Measurements from ENCODE around the gene TM6SF1.
"Not testable (repeated sequence)": the region's sequence is repeated elsewhere in the genome, so short reads cannot be mapped to it uniquely, and the experiment has no call there.

TM6SF1 gene

DNA sequence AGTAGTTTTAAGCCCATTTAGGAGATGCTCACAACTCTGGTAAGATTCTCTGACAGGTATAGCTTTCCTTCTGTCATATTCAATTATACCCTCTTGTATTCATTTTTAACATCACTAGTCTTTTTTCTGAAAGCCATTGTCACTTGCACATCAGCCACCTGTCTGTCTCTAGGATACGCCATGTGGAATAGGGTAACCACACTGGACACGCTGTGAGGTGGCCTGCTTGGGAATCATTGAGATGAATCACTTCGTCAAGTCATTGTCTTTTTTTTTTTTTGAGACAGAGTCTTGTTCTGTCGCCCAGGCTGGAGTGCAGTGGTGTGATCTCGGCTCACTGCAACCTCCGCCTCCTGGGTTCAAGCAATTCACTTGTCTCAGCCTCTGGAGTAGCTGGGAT lies 7.4 kb downstream of the TM6SF1 start:
- Mint-ChIP-seq H3K9me3 (peaks cover 9% of the 10 kb centered on the region), H3K36me3 (ENCODE audit: low read depth) (peaks cover 17% of the 10 kb centered on the region), H3K27me3 (no peaks in the 10 kb centered on the region), H3K27ac (no peak overlapping the region), H3K4me3 (no peak overlapping the region), H3K4me1 (ENCODE audit: low read depth) (peaks cover 35% of the 10 kb centered on the region)
- intact Hi-C loops (cut with micrococcal nuclease): no loop called here

DNA sequence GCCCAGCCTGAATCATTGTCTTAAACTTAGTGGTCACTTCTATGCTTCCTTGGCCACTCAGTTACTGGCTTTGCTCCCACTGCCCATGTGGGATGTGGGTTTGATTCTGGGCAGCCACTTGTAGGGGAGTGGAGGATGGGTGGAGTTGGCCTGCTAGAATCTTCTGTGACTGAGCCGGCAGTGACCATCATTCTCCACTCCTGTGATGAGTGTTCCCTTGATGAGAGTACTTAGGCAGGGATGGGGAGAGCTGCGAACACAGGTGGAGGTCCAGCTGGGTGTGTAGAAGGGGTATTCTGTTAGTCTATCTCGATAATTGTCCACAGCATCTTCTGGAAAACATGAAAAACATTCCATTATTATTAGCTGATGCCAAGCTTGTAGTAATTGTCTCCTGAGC lies 8.0 kb downstream of the TM6SF1 start:
- Mint-ChIP-seq H3K27ac (no peak overlapping the region), H3K27me3 (no peaks in the 10 kb centered on the region), H3K36me3 (ENCODE audit: low read depth) (peaks cover 13% of the 10 kb centered on the region), H3K4me1 (ENCODE audit: low read depth) (peaks cover 29% of the 10 kb centered on the region), H3K9me3 (peaks cover 9% of the 10 kb centered on the region), H3K4me3 (no peak overlapping the region)
- intact Hi-C loops (cut with micrococcal nuclease): no loop called here

DNA sequence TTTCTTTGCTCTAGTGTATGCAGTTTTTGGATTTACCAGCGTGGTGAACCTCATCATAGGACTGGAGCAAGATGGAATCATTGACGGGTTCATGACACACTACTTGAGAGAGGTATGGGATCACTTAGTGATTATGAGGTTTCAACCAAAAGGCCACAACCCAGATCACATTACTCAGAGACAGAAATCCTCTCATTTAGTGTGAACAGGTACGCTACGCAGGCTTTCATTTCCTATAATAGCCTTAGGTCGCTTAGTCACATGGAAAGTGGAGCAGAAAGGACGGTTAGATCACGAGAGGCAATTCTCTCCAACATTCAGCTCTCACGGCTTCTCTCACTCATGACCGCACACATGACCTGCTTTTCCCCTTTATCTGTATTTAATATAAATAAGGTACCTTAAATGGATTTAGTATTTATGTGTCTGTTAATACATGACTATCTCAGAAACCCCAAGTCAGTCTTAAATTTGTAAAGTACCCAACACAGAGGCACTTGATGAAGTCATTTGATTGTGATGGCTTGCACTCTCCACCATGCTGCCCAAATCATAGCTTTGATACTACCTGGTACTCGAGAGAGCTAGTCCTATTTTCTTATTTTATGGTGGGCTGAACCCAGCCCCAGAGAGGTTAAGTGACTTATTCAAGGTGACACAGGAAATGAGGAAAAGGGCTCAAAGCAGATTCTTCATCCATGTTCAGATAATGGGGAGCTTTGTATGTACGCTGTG lies 8.6 kb downstream of the TM6SF1 start:
- Mint-ChIP-seq H3K27ac (no peak overlapping the region), H3K9me3 (peaks cover 7% of the 10 kb centered on the region), H3K4me3 (no peak overlapping the region), H3K27me3 (no peaks in the 10 kb centered on the region), H3K36me3 (ENCODE audit: low read depth) (peaks cover 7% of the 10 kb centered on the region), H3K4me1 (ENCODE audit: low read depth) (peaks cover 24% of the 10 kb centered on the region)
- intact Hi-C loops (cut with micrococcal nuclease): no loop called here

DNA sequence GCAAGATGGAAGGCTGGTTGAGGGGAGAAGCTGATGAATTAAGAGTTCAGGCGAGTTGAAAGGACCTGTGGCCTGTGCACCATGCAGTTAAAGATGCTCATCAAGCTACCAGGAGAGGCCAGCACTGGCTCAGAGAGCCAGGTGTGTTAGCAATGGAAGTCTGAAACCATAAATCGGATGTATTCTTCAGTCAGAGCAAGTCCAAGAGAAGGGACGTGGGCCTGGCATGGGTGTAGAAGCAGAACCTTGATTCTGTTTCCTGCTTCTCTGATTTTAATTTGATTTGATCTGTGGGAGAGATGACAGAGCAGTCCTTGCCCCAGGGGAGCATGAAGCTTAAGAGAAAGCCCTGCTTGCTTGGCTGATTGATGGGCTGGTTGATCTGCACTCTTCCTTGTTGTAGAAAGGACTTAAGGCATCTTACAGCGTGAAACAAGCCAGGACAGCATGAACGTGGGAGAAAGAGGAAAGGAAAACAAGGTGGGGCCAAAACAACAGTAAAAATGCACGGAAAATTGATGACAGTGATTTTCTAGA lies 10.9 kb downstream of the TM6SF1 start:
- Mint-ChIP-seq H3K36me3 (ENCODE audit: low read depth) (peaks cover 15% of the 10 kb centered on the region), H3K27ac (no peak overlapping the region), H3K27me3 (no peaks in the 10 kb centered on the region), H3K9me3 (no peaks in the 10 kb centered on the region), H3K4me1 (ENCODE audit: low read depth) (peaks cover 5% of the 10 kb centered on the region), H3K4me3 (no peak overlapping the region)
- intact Hi-C loops (cut with micrococcal nuclease): no loop called here

DNA sequence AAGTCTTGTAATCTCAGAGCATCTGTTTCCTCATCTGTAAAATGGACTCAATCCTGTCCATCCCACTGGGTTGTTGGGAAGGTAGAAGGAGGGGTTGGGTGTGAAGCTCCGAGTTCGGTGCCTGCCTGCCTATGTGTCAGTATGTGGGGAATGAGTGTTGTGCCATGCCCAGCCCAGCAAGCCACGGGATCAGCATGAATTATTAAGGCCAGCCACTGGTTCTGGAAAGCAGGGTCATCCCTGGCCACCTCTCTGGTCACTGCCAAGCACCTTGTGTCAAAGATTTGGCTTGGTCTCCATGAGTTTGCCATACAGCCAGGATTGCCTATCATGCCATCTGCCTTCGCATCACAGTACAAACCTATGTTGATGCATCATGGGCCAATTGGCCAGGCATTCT lies 11.5 kb downstream of the TM6SF1 start:
- Mint-ChIP-seq H3K9me3 (no peaks in the 10 kb centered on the region), H3K4me1 (ENCODE audit: low read depth) (peaks cover 3% of the 10 kb centered on the region), H3K27ac (no peak overlapping the region), H3K4me3 (no peak overlapping the region), H3K36me3 (ENCODE audit: low read depth) (peaks cover 20% of the 10 kb centered on the region), H3K27me3 (no peaks in the 10 kb centered on the region)
- intact Hi-C loops (cut with micrococcal nuclease): no loop called here

DNA sequence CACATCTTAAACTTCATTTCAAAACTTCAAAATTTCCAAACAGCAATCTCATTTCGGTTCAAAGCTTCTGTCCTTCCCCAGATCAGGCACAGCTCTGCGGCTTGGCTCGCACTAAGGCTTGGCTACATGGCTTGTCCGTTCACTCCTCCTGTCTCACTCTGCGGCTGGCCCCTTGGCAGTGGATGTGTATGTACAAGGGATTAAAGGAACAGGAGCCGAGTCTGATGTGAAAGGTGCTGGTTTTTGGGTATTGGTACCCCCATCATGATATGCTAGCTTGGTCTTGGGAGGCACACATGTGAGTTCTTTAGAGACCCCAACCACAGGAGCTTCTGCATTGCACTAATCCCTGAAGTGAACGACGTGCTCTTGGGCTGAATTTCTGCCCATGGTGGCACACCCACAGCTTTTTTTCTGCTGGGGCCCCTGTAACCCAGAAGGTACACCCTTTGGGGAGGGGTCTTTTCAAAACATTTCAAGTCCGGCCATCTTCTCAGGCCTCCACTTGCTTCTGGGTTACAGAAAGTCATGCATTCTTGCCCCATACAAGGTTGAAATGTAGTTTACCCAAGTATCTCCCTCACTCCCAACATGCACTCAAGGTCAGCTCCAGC lies 12.6 kb downstream of the TM6SF1 start:
- Mint-ChIP-seq H3K4me1 (ENCODE audit: low read depth) (no peaks in the 10 kb centered on the region), H3K9me3 (no peaks in the 10 kb centered on the region), H3K36me3 (ENCODE audit: low read depth) (peaks cover 30% of the 10 kb centered on the region), H3K4me3 (no peak overlapping the region), H3K27ac (no peak overlapping the region), H3K27me3 (no peaks in the 10 kb centered on the region)
- intact Hi-C loops (cut with micrococcal nuclease): no loop called here

DNA sequence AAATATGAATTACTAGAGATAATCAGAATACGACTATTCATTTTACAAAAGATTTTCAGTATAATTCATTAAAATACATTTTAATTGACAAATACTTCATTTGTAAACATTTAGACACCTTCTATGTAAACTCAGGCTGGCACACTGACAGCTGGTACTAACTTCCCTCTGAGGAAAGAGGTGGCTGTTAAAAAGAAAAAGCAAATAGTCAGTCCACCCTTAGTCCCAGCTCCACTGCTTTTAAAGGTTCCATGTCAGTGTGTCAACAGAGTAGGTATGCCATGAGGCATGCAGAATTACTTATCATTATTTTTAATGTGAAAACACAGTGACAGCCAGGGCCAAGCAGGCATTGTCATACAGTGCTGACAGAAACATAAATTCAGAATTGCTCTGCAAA lies 16.1 kb downstream of the TM6SF1 start:
- intact Hi-C loops (cut with micrococcal nuclease): no loop called here
- Mint-ChIP-seq H3K4me3 (no peak overlapping the region), H3K4me1 (ENCODE audit: low read depth) (no peaks in the 10 kb centered on the region), H3K27ac (no peak overlapping the region), H3K9me3 (no peaks in the 10 kb centered on the region), H3K36me3 (ENCODE audit: low read depth) (peaks cover 61% of the 10 kb centered on the region), H3K27me3 (no peaks in the 10 kb centered on the region)

DNA sequence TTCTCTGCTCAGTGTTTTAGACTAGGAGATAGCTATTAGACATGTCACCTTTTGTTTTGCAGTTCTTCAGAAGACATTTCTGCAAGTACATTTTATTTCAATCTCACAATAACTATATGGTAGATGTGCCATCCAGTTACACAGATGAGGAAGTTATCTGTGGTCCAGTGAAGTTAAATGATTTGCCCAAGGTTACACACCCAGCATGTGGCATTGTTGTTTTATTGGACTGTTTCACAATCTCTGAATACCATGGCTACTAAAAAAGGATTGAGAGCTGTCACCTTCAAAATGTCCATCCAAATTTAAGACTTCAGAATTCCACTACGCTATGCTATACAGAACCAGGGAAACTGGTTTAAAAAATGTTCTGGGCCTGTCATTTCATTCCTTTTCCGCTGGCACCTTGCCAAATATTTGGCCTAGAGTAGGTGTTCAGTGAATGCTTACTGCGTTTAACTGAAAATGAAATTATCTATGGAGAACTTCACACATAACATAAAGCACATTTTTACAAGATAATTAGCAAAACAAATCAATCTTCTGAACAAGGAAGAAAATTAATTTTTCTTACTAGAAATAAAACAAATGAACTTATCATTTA lies 20.2 kb downstream of the TM6SF1 start:
- no peak overlapping the region for H3K27ac Mint-ChIP-seq
- no peaks in the 10 kb centered on the region for H3K9me3 Mint-ChIP-seq
- H3K4me3 Mint-ChIP-seq: no peak overlapping the region
- peaks cover 92% of the 10 kb centered on the region for H3K36me3 Mint-ChIP-seq (ENCODE audit: low read depth)
- H3K27me3 Mint-ChIP-seq: no peaks in the 10 kb centered on the region
- intact Hi-C loops (cut with micrococcal nuclease): no loop called here
- H3K4me1 Mint-ChIP-seq (ENCODE audit: low read depth): no peaks in the 10 kb centered on the region

DNA sequence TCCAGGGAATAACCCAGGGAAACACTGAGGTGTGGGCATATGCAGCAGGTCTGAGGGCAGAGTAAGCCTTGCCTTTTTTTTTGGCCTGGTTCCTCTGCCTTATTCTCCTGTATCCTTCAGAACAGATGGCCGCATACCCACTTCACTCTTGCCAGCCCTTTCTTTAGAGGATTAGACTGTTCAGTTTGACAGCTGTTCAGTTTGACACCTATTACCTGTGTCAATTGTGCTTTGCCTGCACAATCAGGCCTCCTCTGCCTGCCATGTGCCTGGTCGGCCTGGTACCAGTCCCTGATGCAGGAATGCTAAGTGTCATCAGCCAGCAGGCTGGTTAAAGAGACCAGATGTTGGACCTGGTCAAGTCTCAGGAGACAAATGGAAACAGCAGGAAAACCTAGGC lies 22.3 kb downstream of the TM6SF1 start:
- no peaks in the 10 kb centered on the region for H3K4me1 Mint-ChIP-seq (ENCODE audit: low read depth)
- no peak overlapping the region for H3K27ac Mint-ChIP-seq
- peaks cover 89% of the 10 kb centered on the region for H3K36me3 Mint-ChIP-seq (ENCODE audit: low read depth)
- H3K9me3 Mint-ChIP-seq: no peaks in the 10 kb centered on the region
- no peak overlapping the region for H3K4me3 Mint-ChIP-seq
- intact Hi-C loops (cut with micrococcal nuclease): no loop called here
- no peaks in the 10 kb centered on the region for H3K27me3 Mint-ChIP-seq

DNA sequence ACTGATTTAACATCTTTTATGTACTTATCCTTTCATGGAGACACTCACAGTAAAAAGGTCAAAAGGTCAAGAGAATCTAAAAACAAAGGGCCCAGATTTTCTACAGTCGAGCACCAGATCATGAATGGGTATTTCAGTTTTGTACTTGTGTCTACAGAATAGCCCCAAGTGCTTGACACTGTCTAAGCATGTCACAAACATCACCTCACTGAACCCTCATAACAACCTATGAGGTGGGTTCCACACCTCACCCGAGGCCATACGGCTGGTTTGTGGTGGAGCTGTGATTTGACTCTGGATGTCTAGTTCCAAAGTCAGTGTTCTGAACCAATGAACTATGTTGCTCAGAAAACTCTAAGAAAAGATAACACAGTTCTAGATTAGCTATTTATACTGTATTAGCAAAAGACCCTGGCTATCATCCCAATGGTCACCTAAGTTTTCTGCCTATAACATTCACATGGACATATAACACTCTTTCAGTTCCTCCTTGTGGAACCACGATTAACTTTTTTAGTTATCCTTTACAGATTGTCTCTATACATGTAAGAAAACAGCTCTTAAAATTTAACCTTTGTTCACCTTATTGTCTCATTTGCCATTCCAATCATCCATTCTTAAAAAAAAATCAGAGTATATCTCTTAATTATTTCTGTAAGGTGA lies 25.5 kb downstream of the TM6SF1 start:
- H3K27ac Mint-ChIP-seq: no peak overlapping the region

DNA sequence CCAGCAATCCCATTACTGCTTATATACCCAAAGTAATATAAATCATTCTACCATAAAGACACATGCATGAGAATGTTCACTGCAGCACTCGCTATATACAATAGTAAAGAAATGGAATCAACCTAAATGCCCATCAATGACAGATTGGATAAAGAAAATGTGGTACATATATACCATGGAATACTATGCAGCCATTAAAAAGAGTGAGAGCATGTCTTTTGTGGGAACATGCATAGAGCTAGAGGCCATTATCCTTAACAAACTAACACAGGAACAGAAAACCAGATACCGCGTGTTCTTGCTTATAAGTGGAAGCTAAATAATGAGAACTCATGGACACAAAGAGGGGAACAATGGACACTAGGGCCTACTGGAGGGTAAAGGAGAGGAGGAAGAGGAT lies 34.7 kb downstream of the TM6SF1 start:
- H3K27ac Mint-ChIP-seq; H3K27me3 Mint-ChIP-seq; H3K4me3 Mint-ChIP-seq; H3K9me3 Mint-ChIP-seq; intact Hi-C loops (cut with micrococcal nuclease); H3K4me1 Mint-ChIP-seq (ENCODE audit: low read depth): not testable (repeated sequence)
- peaks cover 12% of the 10 kb centered on the region for H3K36me3 Mint-ChIP-seq (ENCODE audit: low read depth)

More for the DNA sequence above, 25.5 kb downstream of the TM6SF1 start:
- Mint-ChIP-seq H3K4me1 (ENCODE audit: low read depth) (no peaks in the 10 kb centered on the region), H3K9me3 (no peaks in the 10 kb centered on the region), H3K27me3 (no peaks in the 10 kb centered on the region), H3K36me3 (ENCODE audit: low read depth) (peaks cover 81% of the 10 kb centered on the region), H3K4me3 (no peak overlapping the region)
- intact Hi-C loops (cut with micrococcal nuclease): no loop called here

DNA sequence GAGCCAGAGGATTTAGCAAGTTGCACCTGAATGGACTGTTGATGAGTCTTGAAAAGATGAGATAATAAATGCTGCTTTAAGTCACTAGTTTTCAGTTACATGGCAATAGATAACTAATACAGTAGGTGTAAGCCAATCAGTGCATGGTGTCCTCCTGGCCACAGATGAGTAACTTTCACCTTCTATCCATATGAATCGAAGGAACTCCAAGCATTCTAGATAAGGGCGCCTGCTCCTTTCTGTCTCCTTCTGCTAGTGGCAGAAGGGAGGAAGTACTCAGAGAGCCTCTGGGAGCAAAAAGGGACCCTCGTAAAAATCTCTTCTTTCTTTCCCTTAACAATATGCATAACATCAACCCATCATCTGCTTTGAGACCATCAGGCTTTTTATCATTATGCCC lies 37.3 kb downstream of the TM6SF1 start:
- H3K9me3 Mint-ChIP-seq: no peaks in the 10 kb centered on the region
- intact Hi-C loops (cut with micrococcal nuclease): no loop called here
- no peaks in the 10 kb centered on the region for H3K4me1 Mint-ChIP-seq (ENCODE audit: low read depth)
- peaks cover 4% of the 10 kb centered on the region for H3K36me3 Mint-ChIP-seq (ENCODE audit: low read depth)
- no peak overlapping the region for H3K4me3 Mint-ChIP-seq
- H3K27me3 Mint-ChIP-seq: no peaks in the 10 kb centered on the region
- no peak overlapping the region for H3K27ac Mint-ChIP-seq

DNA sequence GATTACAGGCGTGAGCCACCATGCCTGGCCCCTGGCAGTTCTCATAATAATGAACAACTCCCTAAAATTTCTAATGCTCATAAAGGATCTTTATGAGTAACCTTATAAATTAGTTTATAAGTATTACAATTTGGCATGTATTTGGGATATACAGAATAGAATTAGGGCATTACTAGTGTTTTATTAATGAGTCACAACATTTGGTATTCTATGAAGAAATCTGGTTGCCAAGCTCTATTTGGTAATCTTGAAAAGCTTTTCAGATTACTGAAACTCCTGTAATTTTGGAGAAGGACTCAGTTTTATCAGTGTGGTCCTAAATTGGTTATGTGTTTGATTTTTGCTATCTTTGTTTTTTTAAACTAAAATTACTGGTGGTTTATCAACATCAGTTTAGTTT lies 45.8 kb downstream of the TM6SF1 start:
- Mint-ChIP-seq H3K27me3 (no peaks in the 10 kb centered on the region), H3K27ac (no peak overlapping the region), H3K9me3 (no peaks in the 10 kb centered on the region), H3K36me3 (ENCODE audit: low read depth) (no peaks in the 10 kb centered on the region), H3K4me1 (ENCODE audit: low read depth) (no peaks in the 10 kb centered on the region), H3K4me3 (no peak overlapping the region)
- intact Hi-C loops (cut with micrococcal nuclease): no loop called here

DNA sequence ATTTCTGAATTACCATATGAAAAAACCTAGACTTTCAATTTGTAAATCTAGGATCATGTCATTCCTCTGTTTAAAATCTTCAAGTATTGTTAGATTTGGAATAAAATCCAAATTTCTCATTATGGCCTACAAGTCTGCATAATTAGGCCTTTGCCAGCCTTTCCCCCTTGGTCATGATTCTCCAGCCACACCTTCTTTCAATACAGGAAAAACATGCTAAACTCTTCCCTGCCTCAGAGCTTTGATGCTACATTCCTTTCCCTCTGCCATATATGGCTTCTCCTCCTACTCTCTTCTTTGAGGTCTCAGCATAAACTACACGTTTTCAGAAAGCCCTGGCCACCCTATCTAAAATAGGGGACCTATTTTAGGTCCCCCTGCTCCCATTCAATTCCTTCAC lies 48.5 kb downstream of the TM6SF1 start:
- H3K4me3 Mint-ChIP-seq: no peak overlapping the region
- no peaks in the 10 kb centered on the region for H3K36me3 Mint-ChIP-seq (ENCODE audit: low read depth)
- intact Hi-C loops (cut with micrococcal nuclease): no loop called here
- no peak overlapping the region for H3K27ac Mint-ChIP-seq
- no peaks in the 10 kb centered on the region for H3K9me3 Mint-ChIP-seq
- no peaks in the 10 kb centered on the region for H3K27me3 Mint-ChIP-seq
- no peaks in the 10 kb centered on the region for H3K4me1 Mint-ChIP-seq (ENCODE audit: low read depth)
